PC-9 (cell line): ENCODE measurements around the gene LARGE1. TPM values are rescaled to one million over a fixed set of nuclear protein-coding genes. Genes with fewer than 3 reads are reported as not detected.

Experiments used
- BruUV-seq: library from RNA; stranded (reverse); fragments of 400-500 nt; replicated peaks from 2 replicates; lab custom pipeline; 2021; lab: Mats Ljungman, UMichigan
- CTCF ChIA-PET: fragments of 300-600 bp; sonication (Branson Sonifier 250); formaldehyde crosslinking; loops from one replicate; lab custom pipeline; 2022; ENCODE audit warnings: antibody characterized with exemption; lab: Charles Lee
- POLR2A ChIA-PET: fragments of 300-600 bp; sonication (Branson Sonifier 250); formaldehyde crosslinking; loops from one replicate; lab custom pipeline; 2022; ENCODE audit warnings: antibody characterized with exemption; ENCODE audit not compliant: unreplicated experiment; lab: Charles Lee
- DNase-seq, 2 experiments: peaks; one replicate each; pipeline versions ENCODE4 v3.0.0 to v3.0.0-alpha.2; 2015 to 2022; ENCODE audit warnings: mixed read lengths in 1 of 2
- H2AFZ ChIP-seq: fragments of 200-600 bp; sonication (generic); 2 replicates; pipeline ENCODE4 v1.8.1; 2017; ENCODE audit warnings: antibody characterized with exemption
- H3F3A ChIP-seq: fragments of 200-600 bp; sonication (generic); 2 replicates; pipeline ENCODE4 v1.8.1; 2017; ENCODE audit warnings: antibody characterized with exemption, mild to moderate bottlenecking, low read depth; ENCODE audit not compliant: insufficient read depth
- H3K27ac ChIP-seq: fragments of 200-600 bp; sonication (generic); 2 replicates; pipeline ENCODE4 v1.6.1; 2016; ENCODE audit warnings: mixed run types
- H3K27me3 ChIP-seq: fragments of 200-600 bp; sonication (generic); 2 replicates; pipeline ENCODE4 v1.6.1; 2016; ENCODE audit warnings: low read depth, mixed run types; ENCODE audit not compliant: insufficient read depth
- H3K36me3 ChIP-seq: fragments of 200-600 bp; sonication (generic); 2 replicates; pipeline ENCODE4 v1.6.1; 2016; ENCODE audit warnings: low read depth, mixed run types
- H3K4me1 ChIP-seq: fragments of 200-600 bp; sonication (generic); replicated peaks from 2 replicates; pipeline ENCODE4 v1.6.1; 2016; ENCODE audit warnings: mixed run types; ENCODE audit not compliant: insufficient read depth
- H3K4me2 ChIP-seq: fragments of 200-600 bp; sonication (generic); 2 replicates; pipeline ENCODE4 v1.6.1; 2017; ENCODE audit warnings: mixed run types
- H3K4me3 ChIP-seq: fragments of 200-600 bp; sonication (generic); 2 replicates; pipeline ENCODE4 v1.6.1; 2016; ENCODE audit warnings: mixed run types
- H3K79me2 ChIP-seq: fragments of 200-600 bp; sonication (generic); 2 replicates; pipeline ENCODE4 v1.6.1; 2017; ENCODE audit warnings: low read depth, mixed run types
- H3K9me2 ChIP-seq: fragments of 200-600 bp; sonication (generic); 2 replicates; pipeline ENCODE4 v1.8.1; 2017; ENCODE audit warnings: mild to moderate bottlenecking; ENCODE audit not compliant: insufficient read depth
- H3K9me3 ChIP-seq: fragments of 200-600 bp; sonication (generic); 2 replicates; pipeline ENCODE4 v1.8.1; 2016; ENCODE audit warnings: low read depth; ENCODE audit not compliant: insufficient read depth
- H4K20me1 ChIP-seq: fragments of 200-600 bp; sonication (generic); 2 replicates; pipeline ENCODE4 v1.8.1; 2017; ENCODE audit not compliant: insufficient read depth
- CTCF ChIP-seq: fragments of 200-600 bp; sonication (generic); conservative IDR thresholded peaks from 2 replicates; pipeline ENCODE4 v1.6.1; 2017; ENCODE audit warnings: mixed run types, antibody characterized with exemption, mild to moderate bottlenecking, moderate library complexity
- EZH2 ChIP-seq: fragments of 200-600 bp; sonication (generic); IDR thresholded peaks from 2 replicates; pipeline ENCODE4 v1.8.0; 2017; ENCODE audit warnings: antibody characterized with exemption, low read depth
- intact Hi-C: fragments of 100-400 bp; cut with micrococcal nuclease; formaldehyde crosslinking; loops from one replicate; pipeline ENCODE4 v1.10.0; 2022; ENCODE audit not compliant: unreplicated experiment
- total RNA-seq: library from RNA; stranded (reverse); gene quantifications from 2 replicates; pipeline ENCODE4 v1.2.3, GENCODE V29; 2021

The LARGE1 gene
- total RNA-seq, 1 experiment from 2014 or later: 12.5 TPM

GRCh38 chr22:33821290-33821689 is 99.0 kb downstream of the LARGE1 start:
- no peak overlapping the region for H2AFZ ChIP-seq
- H3K36me3 ChIP-seq: no peaks in the 10 kb centered on the region
- H3K9me2 ChIP-seq: no peaks in the 10 kb centered on the region
- intact Hi-C loops: no loop called here
- H3K4me1 ChIP-seq: no peaks in the 10 kb centered on the region
- no peaks in the 10 kb centered on the region for H4K20me1 ChIP-seq
- POLR2A ChIA-PET: no interaction called here
- no peak overlapping the region for H3K4me3 ChIP-seq
- H3F3A ChIP-seq: no peaks in the 10 kb centered on the region
- CTCF ChIA-PET: no interaction called here
- no TSS peak for BruUV-seq
- no peaks in the 10 kb centered on the region for H3K27me3 ChIP-seq
- H3K79me2 ChIP-seq: no peaks in the 10 kb centered on the region
- H3K27ac ChIP-seq: no peak overlapping the region
- no peak for DNase-seq
- no peaks in the 10 kb centered on the region for H3K9me3 ChIP-seq
- no peak overlapping the region for H3K4me2 ChIP-seq
- TF ChIP-seq EZH2: no peak
- TF ChIP-seq CTCF: no peak

- Histone ChIP-seq H3F3A (no peaks in the 10 kb centered on the region), H3K36me3 (no peaks in the 10 kb centered on the region), H3K4me2 (no peak overlapping the region), H2AFZ (no peak overlapping the region), H3K9me2 (no peaks in the 10 kb centered on the region), H3K9me3 (no peaks in the 10 kb centered on the region), H3K4me1 (no peaks in the 10 kb centered on the region), H3K79me2 (no peaks in the 10 kb centered on the region), H3K4me3 (no peak overlapping the region), H4K20me1 (no peaks in the 10 kb centered on the region), H3K27me3 (no peaks in the 10 kb centered on the region), H3K27ac (no peak overlapping the region)
- TF ChIP-seq EZH2 (no peak), CTCF (no peak)
- CTCF ChIA-PET: no interaction called here
- intact Hi-C loops: no loop called here
- POLR2A ChIA-PET: no interaction called here
- DNase-seq: no peak
- no TSS peak for BruUV-seq
These were observed 100.5 kb downstream of the LARGE1 start for GRCh38 chr22:33819743-33820142.

- Histone ChIP-seq H3K4me2 (no peak overlapping the region), H3K4me3 (no peak overlapping the region), H3K79me2 (no peaks in the 10 kb centered on the region), H3F3A (no peaks in the 10 kb centered on the region), H3K9me3 (no peaks in the 10 kb centered on the region), H3K36me3 (no peaks in the 10 kb centered on the region), H3K27ac (no peak overlapping the region), H2AFZ (no peak overlapping the region), H4K20me1 (no peaks in the 10 kb centered on the region), H3K4me1 (no peaks in the 10 kb centered on the region), H3K27me3 (no peaks in the 10 kb centered on the region), H3K9me2 (no peaks in the 10 kb centered on the region)
- TF ChIP-seq EZH2: no peak
- no peak for TF ChIP-seq CTCF
- BruUV-seq: no TSS peak
- intact Hi-C loops: no loop called here
- POLR2A ChIA-PET: no interaction called here
- DNase-seq: no peak
- CTCF ChIA-PET: no interaction called here
These were observed 102.7 kb downstream of the LARGE1 start for GRCh38 chr22:33817512-33818127.
